Choroid plexus epithelial cell (primary cell): ENCODE measurements around the gene PLCB1.

ENCODE experiments used
- DNase-seq: peaks from one replicate; pipeline ENCODE4 v3.0.0-alpha.2; 2010; ENCODE audit warnings: low read depth
- H3K4me3 ChIP-seq: 2 replicates; pipeline ENCODE4 v1.5.1; 2011; ENCODE audit warnings: low read depth, mild to moderate bottlenecking, control low read depth, low read length, moderate library complexity
- CTCF ChIP-seq: conservative IDR thresholded peaks from 2 replicates; pipeline ENCODE4 v1.5.1; 2011; ENCODE audit warnings: low read depth, mild to moderate bottlenecking, control low read depth, inconsistent platforms, low read length, moderate library complexity

Gene PLCB1

GRCh38 chr20:8652396-8652795 is 520.3 kb downstream of the PLCB1 start:
- DNase-seq: no peak
- no peak for TF ChIP-seq CTCF
- no peak overlapping the region for H3K4me3 ChIP-seq

- TF ChIP-seq CTCF: no peak
- H3K4me3 ChIP-seq: no peak overlapping the region
- no peak for DNase-seq
Observed at GRCh38 chr20:8654486-8654885, 522.4 kb downstream of the PLCB1 start.

GRCh38 chr20:8656335-8656734 is 524.3 kb downstream of the PLCB1 start:
- no peak for TF ChIP-seq CTCF
- DNase-seq: no peak
- no peak overlapping the region for H3K4me3 ChIP-seq

- no peak for DNase-seq
- TF ChIP-seq CTCF: no peak
- H3K4me3 ChIP-seq: no peak overlapping the region
Observed at GRCh38 chr20:8657664-8658063, 525.6 kb downstream of the PLCB1 start.

- no peak overlapping the region for H3K4me3 ChIP-seq
- TF ChIP-seq CTCF: no peak
- DNase-seq: no peak
Observed at GRCh38 chr20:8658103-8658502, 526.0 kb downstream of the PLCB1 start.

- DNase-seq: no peak
- no peak for TF ChIP-seq CTCF
- H3K4me3 ChIP-seq: no peak overlapping the region
Observed at GRCh38 chr20:8661229-8661952, 529.3 kb downstream of the PLCB1 start.

GRCh38 chr20:8662433-8662954 is 530.4 kb downstream of the PLCB1 start:
- TF ChIP-seq CTCF: no peak
- no peak for DNase-seq
- no peak overlapping the region for H3K4me3 ChIP-seq
